ENCODE measurements around the gene DNAH11.
A peak's percentile ranks its signal among the peaks of the same experiment; 100 is the strongest.

The DNAH11 gene

GRCh38 chr7:21580073-21580521 is 37.3 kb downstream of the DNAH11 start:
- no peak for TF ChIP-seq ZFX (IDR thresholded peaks at IDR 0.05; ENCODE audit: borderline replicate concordance)
- TF ChIP-seq, protein P1, sequence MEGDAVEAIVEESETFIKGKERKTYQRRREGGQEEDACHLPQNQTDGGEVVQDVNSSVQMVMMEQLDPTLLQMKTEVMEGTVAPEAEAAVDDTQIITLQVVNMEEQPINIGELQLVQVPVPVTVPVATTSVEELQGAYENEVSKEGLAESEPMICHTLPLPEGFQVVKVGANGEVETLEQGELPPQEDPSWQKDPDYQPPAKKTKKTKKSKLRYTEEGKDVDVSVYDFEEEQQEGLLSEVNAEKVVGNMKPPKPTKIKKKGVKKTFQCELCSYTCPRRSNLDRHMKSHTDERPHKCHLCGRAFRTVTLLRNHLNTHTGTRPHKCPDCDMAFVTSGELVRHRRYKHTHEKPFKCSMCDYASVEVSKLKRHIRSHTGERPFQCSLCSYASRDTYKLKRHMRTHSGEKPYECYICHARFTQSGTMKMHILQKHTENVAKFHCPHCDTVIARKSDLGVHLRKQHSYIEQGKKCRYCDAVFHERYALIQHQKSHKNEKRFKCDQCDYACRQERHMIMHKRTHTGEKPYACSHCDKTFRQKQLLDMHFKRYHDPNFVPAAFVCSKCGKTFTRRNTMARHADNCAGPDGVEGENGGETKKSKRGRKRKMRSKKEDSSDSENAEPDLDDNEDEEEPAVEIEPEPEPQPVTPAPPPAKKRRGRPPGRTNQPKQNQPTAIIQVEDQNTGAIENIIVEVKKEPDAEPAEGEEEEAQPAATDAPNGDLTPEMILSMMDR (IDR thresholded peaks at IDR 0.05): no peak
- peak overlapping the region; percentile 32 for H3K27ac ChIP-seq

- TF ChIP-seq, protein P1 (IDR thresholded peaks at IDR 0.05): no peak
- no peak for TF ChIP-seq ZFX (IDR thresholded peaks at IDR 0.05; ENCODE audit: borderline replicate concordance)
- H3K27ac ChIP-seq: no peak overlapping the region
These were observed 42.4 kb downstream of the DNAH11 start for GRCh38 chr7:21585070-21585724.

- TF ChIP-seq ZFX (IDR thresholded peaks at IDR 0.05; ENCODE audit: borderline replicate concordance): no peak
- TF ChIP-seq, protein P1 (IDR thresholded peaks at IDR 0.05): no peak
- no peak overlapping the region for H3K27ac ChIP-seq
These were observed 44.4 kb downstream of the DNAH11 start for GRCh38 chr7:21587139-21587784.

GRCh38 chr7:21596801-21597200 is 54.0 kb downstream of the DNAH11 start:
- no peak overlapping the region for H3K27ac ChIP-seq
- no peak for TF ChIP-seq ZFX (IDR thresholded peaks at IDR 0.05; ENCODE audit: borderline replicate concordance)
- TF ChIP-seq, protein P1 (IDR thresholded peaks at IDR 0.05): no peak

DNA sequence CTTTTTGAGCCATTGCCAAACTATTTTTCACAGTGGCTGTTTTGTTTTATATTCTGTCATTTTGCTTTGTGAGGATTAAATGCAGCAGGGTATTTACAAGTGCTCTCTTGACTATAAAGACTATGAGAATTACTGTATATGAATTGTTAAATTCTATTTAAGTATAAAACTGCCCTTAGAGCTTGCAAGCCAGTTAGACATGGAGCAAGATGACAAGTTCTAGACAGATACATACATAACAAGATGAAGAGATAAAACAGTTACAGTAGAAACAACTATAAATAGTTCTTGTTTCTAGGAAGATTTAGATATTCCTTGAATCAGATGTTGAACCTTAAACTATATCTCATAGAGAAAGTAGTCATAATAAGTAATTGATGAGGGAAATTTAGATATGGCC is 60.6 kb downstream of the DNAH11 start:
- H3K27ac ChIP-seq: no peak overlapping the region
- TF ChIP-seq ZFX (IDR thresholded peaks at IDR 0.05; ENCODE audit: borderline replicate concordance): no peak
- TF ChIP-seq, protein P1 (IDR thresholded peaks at IDR 0.05): no peak

DNA sequence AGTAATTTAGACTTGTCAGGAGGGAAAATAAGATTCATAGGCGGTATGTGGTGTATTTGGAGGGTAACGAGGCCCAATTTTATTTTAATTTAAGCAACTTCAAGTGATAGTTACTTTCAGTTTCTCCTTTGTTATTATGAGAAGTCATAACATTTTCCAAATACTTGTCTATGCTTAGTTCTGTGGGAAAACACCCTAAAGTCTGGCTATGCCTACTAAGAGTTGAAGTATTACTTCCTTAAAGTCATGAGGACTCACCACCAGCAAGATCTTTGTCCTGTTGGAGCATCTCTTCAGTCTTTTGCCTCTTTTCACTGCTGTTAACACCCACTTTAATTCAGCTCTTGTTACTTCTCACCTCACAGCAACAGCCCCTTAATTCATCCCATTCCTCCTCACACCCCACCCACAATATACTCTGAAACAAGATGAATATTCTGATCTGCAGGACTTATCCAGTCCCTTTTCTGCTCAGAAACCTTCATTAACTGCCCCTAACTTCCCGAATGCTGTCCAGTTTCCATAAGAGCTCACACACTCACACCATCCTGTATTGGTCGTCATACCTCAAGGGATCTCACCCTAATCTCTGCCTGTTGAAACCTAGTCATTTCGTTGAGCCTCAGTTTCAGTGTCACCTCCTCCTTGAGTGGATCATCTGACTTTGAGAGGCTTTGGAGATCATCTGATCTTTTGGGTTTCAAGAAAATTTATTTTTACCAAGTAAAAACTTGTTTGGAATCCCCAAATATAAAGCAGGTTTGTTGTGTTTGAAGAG is 61.3 kb downstream of the DNAH11 start:
- H3K27ac ChIP-seq: no peak overlapping the region
- no peak for TF ChIP-seq ZFX (IDR thresholded peaks at IDR 0.05; ENCODE audit: borderline replicate concordance)
- TF ChIP-seq, protein P1 (IDR thresholded peaks at IDR 0.05): no peak
